Lung (tissue), 12 donors: ENCODE data around the gene TCF12. TPM values are rescaled to one million over a fixed set of nuclear protein-coding genes. Genes with fewer than 3 reads are reported as not detected.

ENCODE experiments used
- ATAC-seq: fragments of 200-7000 bp; cut with Tn5 transposase; one replicate; pipeline ENCODE4 v1.9.1; 2020; ENCODE audit warnings: moderate number of reproducible peaks; ENCODE audit not compliant: insufficient read depth, low FRiP score
- DNase-seq, 3 donors: peaks; one replicate each; pipeline ENCODE4 v3.0.0-alpha.2; 2013 to 2017
- H3K27ac ChIP-seq, 2 donors: one replicate each; pipeline ENCODE4 v1.5.1; 2013; ENCODE audit warnings: mild to moderate bottlenecking in 2 of 2, moderate library complexity in 2 of 2, control low read depth in 1 of 2, inconsistent platforms in 1 of 2, low read depth in 1 of 2, low read length in 1 of 2
- H3K27me3 ChIP-seq, 3 donors: one replicate each; pipeline ENCODE4 v1.5.1; 2013; ENCODE audit warnings: low read length in 2 of 3; ENCODE audit not compliant: control insufficient read depth in 3 of 3, insufficient read depth in 3 of 3
- H3K36me3 ChIP-seq, 4 donors: one replicate each; pipeline ENCODE4 v1.5.1; 2013; ENCODE audit warnings: low read length in 4 of 4, mild to moderate bottlenecking in 1 of 4, moderate library complexity in 1 of 4; ENCODE audit not compliant: control insufficient read depth in 4 of 4, insufficient read depth in 4 of 4
- H3K4me1 ChIP-seq, 5 donors: one replicate each; pipeline ENCODE4 v1.5.1; 2013; ENCODE audit warnings: low read length in 5 of 5, mild to moderate bottlenecking in 2 of 5, moderate library complexity in 1 of 5; ENCODE audit not compliant: control insufficient read depth in 5 of 5, insufficient read depth in 5 of 5
- H3K4me3 ChIP-seq: one replicate; pipeline ENCODE4 v1.5.1; 2013; ENCODE audit warnings: mild to moderate bottlenecking, control low read depth, moderate library complexity
- H3K9ac ChIP-seq, 2 donors: one replicate each; pipeline ENCODE4 v1.5.1; 2013; ENCODE audit warnings: low read length in 2 of 2, control low read depth in 1 of 2; ENCODE audit not compliant: insufficient read depth in 1 of 2
- H3K9me3 ChIP-seq, 4 donors: one replicate each; pipeline ENCODE4 v1.5.1; 2013; ENCODE audit warnings: low read length in 3 of 4, mild to moderate bottlenecking in 1 of 4, moderate library complexity in 1 of 4; ENCODE audit not compliant: control insufficient read depth in 4 of 4, insufficient read depth in 3 of 4
- CTCF ChIP-seq: IDR thresholded peaks from 2 replicates; pipeline ENCODE4 v1.5.1; 2012; ENCODE audit warnings: mild to moderate bottlenecking; ENCODE audit errors: control extremely low read depth, extremely low read depth
- WGBS, 2 donors: extraction: QIAGEN DNeasy Blood & Tissue Kit; methylation state at CpG; one replicate each; pipeline ENCODE4 v1.1.7; 2013; 5-methylcytosine and 5-hydroxymethylcytosine counted together
- polyA plus RNA-seq, 2 donors: library from polyadenylated mRNA; stranded (reverse); fragments of 200-250 nt; gene quantifications; one replicate each; pipeline ENCODE4 v1.2.1, GENCODE V29; 2013
- total RNA-seq, 2 donors: library from RNA; depleted of rRNA in 1 of 2; stranded (reverse); fragments of >200 nt in 1 of 2; gene quantifications; one replicate each; pipeline ENCODE4 v1.2.1, GENCODE V29; 2014 to 2021
- donor health status: control.
- donor health status: control.
- donor health status: Bipolar disorder and iron deficiency.
- donor health status: healthy.
- donor health status: DM: yes; HTN: yes; CAD: no.

TCF12 gene
- total and polyA plus RNA-seq, 4 donors, result 9.6 to 314 (median 56.3) TPM

DNA sequence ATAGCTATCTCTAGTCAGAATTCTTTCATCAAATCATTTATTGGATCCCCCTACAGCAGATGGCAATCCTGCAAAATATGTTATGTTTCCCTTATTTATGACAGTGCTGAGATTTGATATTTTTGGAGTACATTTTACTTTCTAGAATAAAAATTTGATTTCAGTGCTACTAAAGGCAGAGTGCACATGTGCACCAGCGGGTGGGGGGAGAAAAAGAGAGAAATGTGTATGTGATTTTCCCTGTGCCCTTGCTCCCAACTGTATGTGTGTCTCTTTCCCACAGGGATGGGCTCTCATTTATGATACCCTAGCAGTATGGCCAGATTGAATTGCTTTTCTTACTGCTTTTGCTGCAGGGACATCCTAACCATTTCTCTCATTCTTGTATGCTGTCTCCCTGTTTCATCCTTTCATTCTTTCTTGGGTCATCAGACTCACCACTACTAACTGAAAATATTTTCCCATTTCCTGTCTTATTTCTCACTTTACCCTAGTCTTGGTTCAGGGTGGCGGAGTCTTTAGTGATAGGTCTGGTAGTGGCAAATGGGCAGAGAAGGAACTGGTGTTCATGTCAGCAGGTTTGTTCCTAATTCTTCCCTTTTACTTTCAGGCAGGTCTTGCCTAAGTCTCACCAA lies 140.7 kb downstream of the TCF12 start:
- H3K9me3 ChIP-seq, result no peaks in the 10 kb centered on the region
- ATAC-seq (no peak), DNase-seq (no peak)
- no peak overlapping the region for H3K27ac ChIP-seq
- H3K27me3 ChIP-seq, result no peaks in the 10 kb centered on the region
- no peak overlapping the region for H3K9ac ChIP-seq
- H3K4me3 ChIP-seq, result no peak overlapping the region
- 90 to 92% methylated on average over 2 of the region's 2 CpGs for WGBS, 2 donors
- no peaks in the 10 kb centered on the region for H3K36me3 ChIP-seq
- H3K4me1 ChIP-seq, result peaks cover 0 to 27% (median 4%) of the 10 kb centered on the region in 5 donors
- TF ChIP-seq CTCF, result no peak

GRCh38 chr15:57060799-57061198 lies 142.4 kb downstream of the TCF12 start:
- no peak for TF ChIP-seq CTCF
- peaks cover 0 to 27% (median 0%) of the 10 kb centered on the region in 5 donors for H3K4me1 ChIP-seq
- WGBS, 2 donors, result 36 to 51% methylated on average over 2 of the region's 2 CpGs
- no peak overlapping the region for H3K27ac ChIP-seq
- no peaks in the 10 kb centered on the region for H3K9me3 ChIP-seq
- DNase-seq (no peak), ATAC-seq (no peak)
- no peaks in the 10 kb centered on the region for H3K27me3 ChIP-seq
- H3K36me3 ChIP-seq, result no peaks in the 10 kb centered on the region
- no peak overlapping the region for H3K4me3 ChIP-seq
- no peak overlapping the region for H3K9ac ChIP-seq

- Histone ChIP-seq H3K36me3 (no peaks in the 10 kb centered on the region), H3K4me1 (peaks cover 0 to 27% (median 0%) of the 10 kb centered on the region in 5 donors), H3K27ac (no peak overlapping the region), H3K27me3 (no peaks in the 10 kb centered on the region), H3K4me3 (no peak overlapping the region), H3K9ac (no peak overlapping the region), H3K9me3 (no peaks in the 10 kb centered on the region)
- no peak for TF ChIP-seq CTCF
- DNase-seq (no peak), ATAC-seq (no peak)
- 96 to 100% methylated on average over 2 of the region's 2 CpGs for WGBS, 2 donors
Measured at GRCh38 chr15:57061281-57061680, 142.8 kb downstream of the TCF12 start.

DNA sequence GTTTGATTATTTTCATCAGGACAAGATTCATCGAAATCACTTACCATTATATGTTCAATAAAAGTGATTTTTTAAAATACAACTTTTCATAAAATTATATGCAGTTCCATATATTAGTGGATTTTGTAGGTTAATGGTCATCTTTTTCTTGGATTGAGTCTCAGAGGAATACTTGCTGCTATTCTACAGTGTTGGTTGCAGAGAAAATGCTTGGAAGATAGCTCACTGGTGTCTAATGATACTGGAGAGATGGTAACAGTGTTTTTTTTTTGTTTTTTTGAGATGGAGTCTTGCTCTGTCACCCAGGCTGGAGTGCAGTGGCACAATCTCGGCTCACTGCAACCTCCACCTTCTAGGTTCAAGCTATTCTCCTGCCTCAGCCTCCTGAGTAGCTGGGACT lies 143.3 kb downstream of the TCF12 start:
- Histone ChIP-seq H3K27me3 (no peaks in the 10 kb centered on the region), H3K9ac (no peak overlapping the region), H3K36me3 (no peaks in the 10 kb centered on the region), H3K9me3 (no peaks in the 10 kb centered on the region), H3K4me3 (no peak overlapping the region), H3K27ac (no peak overlapping the region), H3K4me1 (peaks cover 0 to 27% (median 0%) of the 10 kb centered on the region in 5 donors)
- WGBS, 2 donors, result 97 to 99% methylated on average over 2 of the region's 2 CpGs
- no peak for ATAC-seq
- DNase-seq, result no peak
- TF ChIP-seq CTCF, result no peak
